IPS DF 19.7 (cell line): ENCODE data around the gene PES1.
"Not testable (repeated sequence)": the region's sequence is repeated elsewhere in the genome, so short reads cannot be mapped to it uniquely, and the experiment has no call there.

Experiments
- DNase-seq: peaks from one replicate; pipeline ENCODE4 v3.0.0-alpha.2; 2013; ENCODE audit warnings: low read depth, low spot score

The PES1 gene

GRCh38 chr22:30555282-30556210 lies 36.2 kb downstream of the PES1 start:
- no peak for DNase-seq

- DNase-seq = no peak
These were observed 37.7 kb downstream of the PES1 start for GRCh38 chr22:30553971-30554370.

GRCh38 chr22:30552719-30553118 lies 39.0 kb downstream of the PES1 start:
- DNase-seq = no peak

- DNase-seq = not testable (repeated sequence)
These were observed 39.9 kb downstream of the PES1 start for GRCh38 chr22:30551813-30552212.

- no peak for DNase-seq
These were observed 44.5 kb downstream of the PES1 start for GRCh38 chr22:30547188-30547587.

- no peak for DNase-seq
These were observed 45.1 kb downstream of the PES1 start, which contains the start of gene SEC14L6 for GRCh38 chr22:30546616-30547015. TSS of gene SEC14L6 (minus strand) at chr22:30546741. CDS start at chr22:30546682, 59 bp downstream.

- DNase-seq = no peak
These were observed 48.9 kb downstream of the PES1 start for GRCh38 chr22:30542811-30543188.

GRCh38 chr22:30541961-30542810 lies 49.5 kb downstream of the PES1 start:
- no peak for DNase-seq

- DNase-seq = not testable (repeated sequence)
These were observed 50.2 kb downstream of the PES1 start for GRCh38 chr22:30541511-30541910.

GRCh38 chr22:30539368-30539767 lies 52.3 kb downstream of the PES1 start:
- no peak for DNase-seq

- DNase-seq = no peak
These were observed 53.4 kb downstream of the PES1 start for GRCh38 chr22:30538280-30538679.

- DNase-seq = no peak
These were observed 54.5 kb downstream of the PES1 start for GRCh38 chr22:30537083-30537731.

- no peak for DNase-seq
These were observed 56.5 kb downstream of the PES1 start for GRCh38 chr22:30535182-30535581.

GRCh38 chr22:30531651-30532608 lies 59.8 kb downstream of the PES1 start:
- DNase-seq = no peak

- DNase-seq = no peak
These were observed 65.1 kb downstream of the PES1 start for GRCh38 chr22:30526656-30527055.
